Peyer's patch (tissue), 4 donors: Measurements from ENCODE around the gene COL7A1. TPM values are rescaled to one million over a fixed set of nuclear protein-coding genes. Genes with fewer than 3 reads are reported as not detected.

Experiments used
- DNase-seq, 3 donors: peaks; one replicate each; pipeline ENCODE4 v3.0.0-alpha.2; 2017 to 2019
- H3K27ac ChIP-seq, 4 donors: fragments of 200-600 bp; sonication (generic); one replicate each; pipeline ENCODE4 v1.5.1; 2016 to 2019
- H3K27me3 ChIP-seq, 2 donors: fragments of 200-600 bp; sonication (generic); one replicate each; pipeline ENCODE4 v1.5.1; 2019
- H3K36me3 ChIP-seq, 3 donors: fragments of 200-600 bp; sonication (generic); one replicate each; pipeline ENCODE4 v1.5.1; 2016 to 2019
- H3K4me1 ChIP-seq, 4 donors: fragments of 200-600 bp; sonication (generic); one replicate each; pipeline ENCODE4 v1.5.1; 2016 to 2019
- H3K4me3 ChIP-seq, 4 donors: fragments of 200-600 bp; sonication (generic); 1 replicate in 3 of 4; 2 replicates in 1 of 4; pipeline ENCODE4 v1.5.1; 2016 to 2019; ENCODE audit warnings: mild to moderate bottlenecking in 1 of 4
- H3K9me3 ChIP-seq, 4 donors: fragments of 200-600 bp; sonication (generic); one replicate each; pipeline ENCODE4 v1.5.1; 2016 to 2019; ENCODE audit warnings: mild to moderate bottlenecking in 1 of 4
- CTCF ChIP-seq, 6 experiments: fragments of 450-650 bp in 4 of 6; fragments of 200-600 bp in 2 of 6; sonication (generic) in 1 of 6; IDR thresholded peaks; one replicate each; pipeline ENCODE4 v1.5.1; 2017 to 2019; ENCODE audit warnings: antibody characterized with exemption in 6 of 6, mild to moderate bottlenecking in 3 of 6, moderate library complexity in 1 of 6
- POLR2A ChIP-seq, 2 donors: fragments of 450-650 bp; IDR thresholded peaks; one replicate each; pipeline ENCODE4 v1.5.1; 2017; ENCODE audit warnings: antibody characterized with exemption in 2 of 2, mild to moderate bottlenecking in 2 of 2, moderate library complexity in 2 of 2
- total RNA-seq, 4 donors: library from RNA; depleted of rRNA; stranded (reverse); fragments of >200 nt; gene quantifications; one replicate each; pipeline ENCODE4 v1.1.0, GENCODE V29; 2016

The COL7A1 gene
- total RNA-seq, 4 donors from 2014 or later = 7.5 to 101 (median 21.7) TPM

DNA sequence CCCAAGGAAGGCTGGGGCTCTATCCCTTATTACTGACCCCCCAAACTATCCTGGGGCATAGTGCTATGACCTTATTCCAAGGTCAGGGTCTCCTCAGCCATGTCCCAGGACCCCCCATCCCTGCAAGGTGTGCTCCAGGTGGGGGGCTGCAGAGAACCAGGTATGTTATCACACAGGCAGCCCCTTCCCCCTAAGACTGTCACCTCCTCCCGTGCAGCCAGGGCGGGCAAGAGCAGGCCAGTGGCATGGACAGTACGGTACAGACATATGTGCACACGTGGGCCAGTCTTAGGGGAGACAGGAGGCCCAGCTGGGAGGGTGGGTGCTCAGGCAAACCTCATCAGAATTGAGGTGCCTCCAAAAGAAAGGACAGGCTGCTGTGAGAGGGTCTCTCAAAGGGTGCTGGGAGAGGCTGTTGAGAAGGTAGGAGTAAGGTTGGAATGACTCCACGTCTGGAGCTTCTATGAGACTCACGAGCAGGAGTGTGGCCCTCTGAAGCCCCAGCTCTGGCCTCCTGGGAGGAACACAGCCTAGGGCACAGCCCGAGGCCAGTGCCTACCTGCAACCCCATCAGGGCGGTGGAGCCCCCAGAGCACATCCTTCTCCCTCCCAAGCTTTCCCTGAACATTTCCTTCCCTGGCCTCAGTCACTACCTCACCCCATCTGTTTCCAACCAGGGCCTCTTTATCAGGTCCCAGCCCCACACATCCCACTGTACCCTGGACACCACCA, 1.7 kb upstream of the COL7A1 start:
- no peaks in the 10 kb centered on the region for H3K9me3 ChIP-seq
- TF ChIP-seq POLR2A (IDR thresholded peaks at IDR 0.05) (no peak), CTCF (IDR thresholded peaks at IDR 0.05) (no peak)
- peaks cover 0 to 30% (median 3%) of the 10 kb centered on the region in 4 donors for H3K4me1 ChIP-seq
- peak overlapping the region; percentile 10 to 87 (median 72) for H3K27ac ChIP-seq
- no peak overlapping the region for H3K4me3 ChIP-seq
- H3K36me3 ChIP-seq = peaks cover 0 to 32% (median 0%) of the 10 kb centered on the region in 3 donors
- H3K27me3 ChIP-seq = no peaks in the 10 kb centered on the region
- no peak for DNase-seq

GRCh38 chr3:48596157-48596556, 1.0 kb upstream of the COL7A1 start:
- Histone ChIP-seq H3K4me1 (peaks cover 0 to 30% (median 3%) of the 10 kb centered on the region in 4 donors), H3K36me3 (peaks cover 0 to 25% (median 0%) of the 10 kb centered on the region in 3 donors), H3K9me3 (no peaks in the 10 kb centered on the region), H3K27me3 (no peaks in the 10 kb centered on the region), H3K4me3 (no peak overlapping the region), H3K27ac (peak overlapping the region in 2 of 4 donors; percentile 33 to 87)
- no peak for DNase-seq
- TF ChIP-seq POLR2A (IDR thresholded peaks at IDR 0.05) (no peak), CTCF (IDR thresholded peaks at IDR 0.05) (no peak)

- Histone ChIP-seq H3K4me1 (peaks cover 0 to 30% (median 3%) of the 10 kb centered on the region in 4 donors), H3K4me3 (peak overlapping the region in 1 of 4 donors; percentile 49), H3K27ac (peak overlapping the region in 3 of 4 donors; percentile 33 to 87 (median 38)), H3K27me3 (no peaks in the 10 kb centered on the region), H3K36me3 (peaks cover 0 to 20% (median 0%) of the 10 kb centered on the region in 3 donors), H3K9me3 (no peaks in the 10 kb centered on the region)
- peak in 2 of 3 donors; percentile 60 to 63 for DNase-seq
- TF ChIP-seq CTCF (IDR thresholded peaks at IDR 0.05) (no peak), POLR2A (IDR thresholded peaks at IDR 0.05) (no peak)
Observed at GRCh38 chr3:48595526-48596121, 495 bp upstream of the COL7A1 start.

GRCh38 chr3:48594417-48595049, 596 bp downstream of the COL7A1 start:
- peak overlapping the region in 2 of 4 donors; percentile 33 to 87 for H3K27ac ChIP-seq
- TF ChIP-seq CTCF (IDR thresholded peaks at IDR 0.05) = no peak
- TF ChIP-seq POLR2A (IDR thresholded peaks at IDR 0.05) = no peak
- peaks cover 0 to 9% (median 0%) of the 10 kb centered on the region in 3 donors for H3K36me3 ChIP-seq
- no peak for DNase-seq
- H3K4me3 ChIP-seq = peak overlapping the region; percentile 22 to 49 (median 34)
- no peaks in the 10 kb centered on the region for H3K9me3 ChIP-seq
- H3K4me1 ChIP-seq = peaks cover 0 to 26% (median 3%) of the 10 kb centered on the region in 4 donors
- H3K27me3 ChIP-seq = no peaks in the 10 kb centered on the region

- no peak for DNase-seq
- TF ChIP-seq CTCF (IDR thresholded peaks at IDR 0.05) = no peak
- no peak for TF ChIP-seq POLR2A (IDR thresholded peaks at IDR 0.05)
Observed at GRCh38 chr3:48593337-48593736, 1.8 kb downstream of the COL7A1 start.

More at GRCh38 chr3:48593337-48593736, 1.8 kb downstream of the COL7A1 start:
- Histone ChIP-seq H3K27me3 (no peaks in the 10 kb centered on the region), H3K9me3 (no peaks in the 10 kb centered on the region), H3K27ac (no peak overlapping the region), H3K4me3 (no peak overlapping the region), H3K36me3 (no peaks in the 10 kb centered on the region), H3K4me1 (peaks cover 0 to 20% (median 3%) of the 10 kb centered on the region in 4 donors)
